GM12878 (cell line): ENCODE results near the gene LGALS3BP. TPM values are rescaled to one million over a fixed set of nuclear protein-coding genes. Genes with fewer than 3 reads are reported as not detected.

ENCODE experiments used
- RAD21 ChIP-seq: IDR thresholded peaks from 2 replicates; pipeline ENCODE4 v1.6.1; 2011; ENCODE audit warnings: mild to moderate bottlenecking, low read depth, low read length, moderate library complexity; ENCODE audit not compliant: insufficient read depth
- polyA plus RNA-seq, 11 experiments: library from polyadenylated mRNA; depleted of rRNA in 4 of 11; unstranded in 6 of 11; stranded (reverse) in 5 of 11; fragments of >200 nt; fragmentation: Nextera tagmentation in 4 of 11; fragmentation: Illumina TruSeq in 1 of 11; extraction: Ambion mirVana in 4 of 11; extraction: Trizol in 1 of 11; gene quantifications; 1 replicate in 1 of 11; 2 replicates in 10 of 11; pipeline versions ENCODE4 v1.2.1 to v1.2.3, GENCODE V29; 2011 to 2016; ENCODE audit warnings: inconsistent platforms in 2 of 11, missing spikeins in 2 of 11, low read depth in 1 of 11
- total RNA-seq, 4 experiments: library from RNA; depleted of rRNA in 3 of 4; stranded (reverse); fragments of >200 nt in 3 of 4; fragmentation: Illumina TruSeq in 1 of 4; extraction: Trizol in 1 of 4; gene quantifications; 2 replicates each; pipeline versions ENCODE4 v1.2.1 to v1.2.3, GENCODE V29; 2013 to 2021
- TF ChIP-seq, protein P1 (sequence below): fragments of 450-650 bp; formaldehyde crosslinking; IDR thresholded peaks from 2 replicates; pipeline ENCODE4 v1.4.0; 2020; ENCODE audit warnings: mild to moderate bottlenecking, moderate library complexity
- TF ChIP-seq, protein P2 (sequence below): fragments of 150-350 bp; IDR thresholded peaks from 2 replicates; pipeline ENCODE4 v1.6.1; 2016; ENCODE audit warnings: low read depth, low read length

LGALS3BP gene
- total and polyA plus RNA-seq, 10 of the 15 experiments (the other 5 are each of a cell fraction or from before 2014, with no cell fraction given) = 0.52 to 5.2 (median 1.9) TPM

DNA sequence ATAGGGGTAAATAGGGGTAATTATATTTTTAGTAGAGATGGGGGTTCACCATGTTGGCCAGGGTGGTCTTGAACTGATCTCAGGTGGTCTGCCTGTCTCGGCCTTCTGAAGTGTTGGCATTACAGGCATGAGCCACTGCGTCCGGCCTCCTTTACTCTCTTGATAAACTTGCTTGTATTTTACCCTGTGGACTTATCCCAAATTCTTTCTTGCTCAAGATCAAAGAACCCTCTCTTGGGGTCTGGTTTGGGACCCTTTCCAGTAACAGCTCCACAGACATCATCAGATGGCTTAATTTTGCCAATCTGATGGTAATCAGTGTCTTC, 38.6 kb upstream of the LGALS3BP start (continued):
- TF ChIP-seq, protein P1, sequence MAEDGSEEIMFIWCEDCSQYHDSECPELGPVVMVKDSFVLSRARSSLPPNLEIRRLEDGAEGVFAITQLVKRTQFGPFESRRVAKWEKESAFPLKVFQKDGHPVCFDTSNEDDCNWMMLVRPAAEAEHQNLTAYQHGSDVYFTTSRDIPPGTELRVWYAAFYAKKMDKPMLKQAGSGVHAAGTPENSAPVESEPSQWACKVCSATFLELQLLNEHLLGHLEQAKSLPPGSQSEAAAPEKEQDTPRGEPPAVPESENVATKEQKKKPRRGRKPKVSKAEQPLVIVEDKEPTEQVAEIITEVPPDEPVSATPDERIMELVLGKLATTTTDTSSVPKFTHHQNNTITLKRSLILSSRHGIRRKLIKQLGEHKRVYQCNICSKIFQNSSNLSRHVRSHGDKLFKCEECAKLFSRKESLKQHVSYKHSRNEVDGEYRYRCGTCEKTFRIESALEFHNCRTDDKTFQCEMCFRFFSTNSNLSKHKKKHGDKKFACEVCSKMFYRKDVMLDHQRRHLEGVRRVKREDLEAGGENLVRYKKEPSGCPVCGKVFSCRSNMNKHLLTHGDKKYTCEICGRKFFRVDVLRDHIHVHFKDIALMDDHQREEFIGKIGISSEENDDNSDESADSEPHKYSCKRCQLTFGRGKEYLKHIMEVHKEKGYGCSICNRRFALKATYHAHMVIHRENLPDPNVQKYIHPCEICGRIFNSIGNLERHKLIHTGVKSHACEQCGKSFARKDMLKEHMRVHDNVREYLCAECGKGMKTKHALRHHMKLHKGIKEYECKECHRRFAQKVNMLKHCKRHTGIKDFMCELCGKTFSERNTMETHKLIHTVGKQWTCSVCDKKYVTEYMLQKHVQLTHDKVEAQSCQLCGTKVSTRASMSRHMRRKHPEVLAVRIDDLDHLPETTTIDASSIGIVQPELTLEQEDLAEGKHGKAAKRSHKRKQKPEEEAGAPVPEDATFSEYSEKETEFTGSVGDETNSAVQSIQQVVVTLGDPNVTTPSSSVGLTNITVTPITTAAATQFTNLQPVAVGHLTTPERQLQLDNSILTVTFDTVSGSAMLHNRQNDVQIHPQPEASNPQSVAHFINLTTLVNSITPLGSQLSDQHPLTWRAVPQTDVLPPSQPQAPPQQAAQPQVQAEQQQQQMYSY (CRISPR knock-in tag) = no peak
- TF ChIP-seq RAD21 = no peak
- TF ChIP-seq, protein P2, sequence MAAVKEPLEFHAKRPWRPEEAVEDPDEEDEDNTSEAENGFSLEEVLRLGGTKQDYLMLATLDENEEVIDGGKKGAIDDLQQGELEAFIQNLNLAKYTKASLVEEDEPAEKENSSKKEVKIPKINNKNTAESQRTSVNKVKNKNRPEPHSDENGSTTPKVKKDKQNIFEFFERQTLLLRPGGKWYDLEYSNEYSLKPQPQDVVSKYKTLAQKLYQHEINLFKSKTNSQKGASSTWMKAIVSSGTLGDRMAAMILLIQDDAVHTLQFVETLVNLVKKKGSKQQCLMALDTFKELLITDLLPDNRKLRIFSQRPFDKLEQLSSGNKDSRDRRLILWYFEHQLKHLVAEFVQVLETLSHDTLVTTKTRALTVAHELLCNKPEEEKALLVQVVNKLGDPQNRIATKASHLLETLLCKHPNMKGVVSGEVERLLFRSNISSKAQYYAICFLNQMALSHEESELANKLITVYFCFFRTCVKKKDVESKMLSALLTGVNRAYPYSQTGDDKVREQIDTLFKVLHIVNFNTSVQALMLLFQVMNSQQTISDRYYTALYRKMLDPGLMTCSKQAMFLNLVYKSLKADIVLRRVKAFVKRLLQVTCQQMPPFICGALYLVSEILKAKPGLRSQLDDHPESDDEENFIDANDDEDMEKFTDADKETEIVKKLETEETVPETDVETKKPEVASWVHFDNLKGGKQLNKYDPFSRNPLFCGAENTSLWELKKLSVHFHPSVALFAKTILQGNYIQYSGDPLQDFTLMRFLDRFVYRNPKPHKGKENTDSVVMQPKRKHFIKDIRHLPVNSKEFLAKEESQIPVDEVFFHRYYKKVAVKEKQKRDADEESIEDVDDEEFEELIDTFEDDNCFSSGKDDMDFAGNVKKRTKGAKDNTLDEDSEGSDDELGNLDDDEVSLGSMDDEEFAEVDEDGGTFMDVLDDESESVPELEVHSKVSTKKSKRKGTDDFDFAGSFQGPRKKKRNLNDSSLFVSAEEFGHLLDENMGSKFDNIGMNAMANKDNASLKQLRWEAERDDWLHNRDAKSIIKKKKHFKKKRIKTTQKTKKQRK = no peak
